ENCODE measurements around the gene TMEM87B.
"Not testable (repeated sequence)": the region's sequence is repeated elsewhere in the genome, so short reads cannot be mapped to it uniquely, and the experiment has no call there.

TMEM87B gene

DNA sequence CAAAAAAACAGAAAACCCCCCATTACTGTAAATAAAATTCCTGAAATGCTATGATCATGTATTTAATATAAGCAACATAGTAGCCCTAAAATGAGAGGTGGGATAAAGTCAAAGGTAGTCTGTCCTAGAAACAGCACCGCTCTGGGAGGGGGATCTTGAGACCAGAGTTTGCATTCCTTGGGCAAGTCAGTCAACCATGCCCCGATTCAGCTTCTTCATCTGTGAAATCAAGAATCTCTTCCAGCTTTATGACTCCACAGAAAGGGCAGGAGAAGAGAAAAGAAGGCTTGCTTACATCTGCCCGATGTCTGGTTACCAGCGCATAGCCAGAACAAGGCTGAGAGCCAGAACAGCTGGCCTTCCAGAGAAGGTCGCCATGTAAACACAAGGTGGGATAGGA is 81.0 kb downstream of the TMEM87B start:
- DNase-seq: no peak

DNA sequence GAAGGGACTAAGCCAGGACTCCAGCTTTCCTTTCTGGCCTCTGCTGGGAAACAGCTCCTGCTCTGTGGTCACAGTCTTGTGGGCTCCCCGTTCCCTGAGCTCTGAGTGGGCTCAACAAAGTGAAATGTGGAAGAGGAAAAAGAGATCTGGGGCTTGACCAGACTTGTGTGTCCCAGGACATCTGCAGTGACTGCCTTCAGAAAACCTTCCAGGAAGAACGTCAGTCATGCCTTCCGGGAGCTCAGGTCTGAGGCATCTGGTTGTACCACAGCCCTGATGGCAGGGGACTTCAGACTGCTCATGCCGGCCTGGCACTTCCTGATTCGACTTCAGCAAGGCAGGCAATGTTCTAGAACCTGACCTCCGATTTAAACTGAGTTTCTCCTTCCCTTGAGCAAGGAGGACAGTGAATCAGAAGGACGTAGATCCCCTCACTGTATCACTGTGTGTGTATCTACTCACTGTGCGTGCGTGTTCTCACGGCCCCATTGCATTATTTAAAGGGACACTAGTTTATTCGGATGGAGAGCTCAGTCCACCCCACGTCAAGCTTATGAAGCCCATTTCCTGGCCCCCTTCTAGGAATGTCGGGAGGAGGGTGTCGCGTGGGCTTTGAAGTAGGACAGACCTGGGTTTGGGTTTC is 82.6 kb downstream of the TMEM87B start:
- DNase-seq: no peak

DNA sequence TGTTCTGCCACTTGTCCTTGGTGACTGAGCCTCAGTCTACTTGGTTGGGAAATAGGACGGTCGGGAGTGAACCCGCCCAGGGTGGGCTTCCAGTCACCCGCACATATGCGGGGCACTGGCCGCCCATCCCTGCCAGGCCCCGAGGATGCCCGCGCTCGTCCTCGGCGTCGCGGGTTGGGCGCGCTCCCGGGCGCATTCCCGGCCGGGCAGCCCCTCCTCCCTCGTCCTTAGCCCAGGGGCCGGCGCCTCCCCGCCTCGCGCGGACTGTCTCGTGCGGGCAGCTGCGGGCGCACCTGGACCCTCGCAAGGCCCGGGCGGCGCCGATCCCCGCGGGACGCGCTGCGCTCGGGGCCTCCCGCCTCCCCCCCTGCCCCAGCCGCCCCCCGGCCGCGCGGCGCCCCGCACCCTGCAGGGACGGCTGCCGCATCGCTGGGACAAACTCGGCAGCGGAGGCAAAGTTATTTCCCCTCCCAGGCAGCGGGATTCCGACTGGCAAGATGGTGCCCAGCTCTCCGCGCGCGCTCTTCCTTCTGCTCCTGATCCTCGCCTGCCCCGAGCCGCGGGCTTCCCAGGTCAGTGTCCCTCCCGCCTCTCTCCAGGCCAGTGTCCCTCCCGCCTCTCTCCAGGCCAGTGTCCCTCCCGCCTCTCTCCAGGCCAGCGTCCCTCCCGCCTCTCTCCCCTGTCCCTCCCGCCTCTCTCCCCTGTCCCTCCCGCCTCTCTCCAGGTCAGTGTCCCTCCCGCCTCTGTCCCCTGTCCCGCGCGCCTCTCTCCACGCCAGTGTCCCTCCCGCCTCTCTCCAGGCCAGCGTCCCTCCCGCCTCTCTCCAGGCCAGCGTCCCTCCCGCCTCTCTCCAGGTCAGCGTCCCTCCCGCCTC is 83.3 kb downstream of the TMEM87B start, which contains the start of gene FBLN7:
FBLN7 (plus strand) TSS at position 227 of the 874 bp plus-strand sequence; CDS start at position 498, 271 bp downstream.
- DNase-seq: no peak

DNA sequence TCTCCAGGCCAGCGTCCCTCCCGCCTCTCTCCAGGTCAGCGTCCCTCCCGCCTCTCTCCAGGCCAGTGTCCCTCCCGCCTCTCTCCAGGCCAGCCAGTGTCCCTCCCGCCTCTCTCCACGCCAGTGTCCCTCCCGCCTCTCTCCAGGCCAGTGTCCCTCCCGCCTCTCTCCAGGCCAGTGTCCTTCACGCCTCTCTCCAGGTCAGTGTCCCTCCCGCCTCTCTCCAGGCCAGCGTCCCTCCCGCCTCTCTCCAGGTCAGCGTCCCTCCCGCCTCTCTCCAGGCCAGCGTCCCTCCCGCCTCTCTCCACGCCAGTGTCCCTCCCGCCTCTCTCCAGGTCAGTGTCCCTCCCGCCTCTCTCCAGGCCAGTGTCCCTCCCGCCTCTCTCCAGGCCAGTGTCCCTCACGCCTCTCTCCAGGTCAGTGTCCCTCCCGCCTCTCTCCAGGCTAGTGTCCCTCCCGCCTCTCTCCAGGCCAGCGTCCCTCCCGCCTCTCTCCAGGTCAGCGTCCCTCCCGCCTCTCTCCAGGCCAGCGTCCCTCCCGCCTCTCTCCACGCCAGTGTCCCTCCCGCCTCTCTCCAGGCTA is 84.1 kb downstream of the TMEM87B start:
- DNase-seq: not testable (repeated sequence)

DNA sequence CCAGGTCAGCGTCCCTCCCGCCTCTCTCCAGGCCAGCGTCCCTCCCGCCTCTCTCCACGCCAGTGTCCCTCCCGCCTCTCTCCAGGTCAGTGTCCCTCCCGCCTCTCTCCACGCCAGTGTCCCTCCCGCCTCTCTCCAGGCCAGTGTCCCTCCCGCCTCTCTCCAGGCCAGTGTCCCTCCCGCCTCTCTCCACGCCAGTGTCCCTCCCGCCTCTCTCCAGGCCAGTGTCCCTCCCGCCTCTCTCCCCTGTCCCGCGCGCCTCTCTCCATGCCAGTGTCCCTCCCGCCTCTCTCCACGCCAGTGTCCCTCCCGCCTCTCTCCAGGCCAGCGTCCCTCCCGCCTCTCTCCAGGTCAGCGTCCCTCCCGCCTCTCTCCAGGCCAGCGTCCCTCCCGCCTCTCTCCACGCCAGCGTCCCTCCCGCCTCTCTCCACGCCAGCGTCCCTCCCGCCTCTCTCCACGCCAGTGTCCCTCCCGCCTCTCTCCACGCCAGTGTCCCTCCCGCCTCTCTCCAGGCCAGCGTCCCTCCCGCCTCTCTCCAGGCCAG is 84.7 kb downstream of the TMEM87B start:
- DNase-seq: not testable (repeated sequence)

DNA sequence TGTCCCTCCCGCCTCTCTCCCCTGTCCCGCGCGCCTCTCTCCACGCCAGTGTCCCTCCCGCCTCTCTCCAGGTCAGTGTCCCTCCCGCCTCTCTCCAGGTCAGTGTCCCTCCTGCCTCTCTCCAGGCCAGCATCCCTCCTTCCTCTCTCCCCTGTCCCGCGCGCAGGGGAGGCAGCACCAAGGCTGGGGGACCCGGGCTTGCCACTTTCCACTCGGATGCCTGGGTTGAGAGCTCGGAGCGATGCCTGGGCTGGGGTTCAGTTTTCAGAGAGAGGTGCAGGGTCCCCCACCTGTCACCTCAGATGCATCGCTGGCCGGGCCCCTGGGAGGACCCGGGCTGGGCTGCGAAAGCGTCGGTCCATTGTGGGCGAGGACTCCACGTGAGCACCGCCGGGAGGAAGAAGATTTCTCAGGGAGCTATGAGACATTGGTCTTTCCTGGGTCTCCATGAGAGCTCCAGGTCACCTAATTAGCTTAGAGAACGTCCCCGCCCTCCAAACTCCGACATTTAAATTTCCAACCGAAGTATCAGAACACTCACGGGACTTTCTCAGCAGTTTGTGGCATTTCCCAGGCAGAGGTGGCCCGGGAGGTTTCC is 85.2 kb downstream of the TMEM87B start:
- DNase-seq: no peak

DNA sequence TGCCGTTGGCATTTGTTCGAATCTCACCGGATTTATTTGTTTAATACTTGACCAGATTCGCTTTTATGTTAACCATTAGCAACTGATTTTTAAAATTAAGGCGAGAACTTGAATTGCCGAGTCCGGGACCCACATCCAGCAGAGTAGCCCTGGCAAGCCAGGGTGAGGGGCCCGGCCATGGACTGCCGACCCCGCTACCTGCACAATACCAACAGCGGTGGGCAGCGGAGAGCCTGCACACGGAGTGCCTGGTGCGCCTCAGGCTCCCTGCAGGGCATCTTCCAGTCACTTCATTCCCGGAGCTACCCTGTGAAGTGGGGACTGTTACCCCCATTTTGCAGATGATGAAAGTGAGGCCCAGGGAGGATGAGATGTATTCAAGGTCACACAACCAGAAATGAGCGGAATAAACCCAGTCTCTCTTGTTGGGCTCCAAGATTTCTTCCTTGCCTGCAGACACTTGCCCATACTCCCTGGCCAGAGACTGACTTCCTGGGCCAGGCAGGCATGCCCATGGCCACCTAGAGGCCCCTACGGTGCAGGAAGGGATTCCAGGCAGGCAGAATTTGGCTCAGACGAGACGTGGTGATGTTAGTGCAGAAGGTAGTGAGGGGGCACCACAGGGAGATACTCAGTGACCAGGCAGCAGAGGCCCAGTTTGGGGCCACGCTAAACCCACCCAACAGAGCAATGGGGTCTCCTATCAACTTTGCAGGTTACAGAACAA is 86.0 kb downstream of the TMEM87B start:
- DNase-seq: no peak

DNA sequence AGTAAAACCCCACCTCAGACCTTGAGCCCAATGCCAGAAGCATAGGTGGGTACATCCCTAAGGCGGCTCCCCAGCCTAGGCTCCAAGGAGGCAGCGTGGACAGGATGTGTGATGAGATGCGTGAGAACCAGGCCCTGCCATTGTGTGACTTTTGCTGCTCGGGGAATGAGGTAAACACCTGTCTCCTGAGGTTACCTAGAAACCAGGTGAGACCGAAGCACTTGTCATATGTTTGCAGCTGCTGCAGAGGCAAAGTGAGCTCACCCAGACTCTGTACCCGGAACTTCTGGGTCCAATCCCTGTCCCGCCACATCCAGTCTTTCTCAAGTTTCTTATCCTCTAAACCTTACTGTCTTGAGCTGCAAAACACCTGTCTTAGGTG is 86.5 kb downstream of the TMEM87B start:
- no peak for DNase-seq

DNA sequence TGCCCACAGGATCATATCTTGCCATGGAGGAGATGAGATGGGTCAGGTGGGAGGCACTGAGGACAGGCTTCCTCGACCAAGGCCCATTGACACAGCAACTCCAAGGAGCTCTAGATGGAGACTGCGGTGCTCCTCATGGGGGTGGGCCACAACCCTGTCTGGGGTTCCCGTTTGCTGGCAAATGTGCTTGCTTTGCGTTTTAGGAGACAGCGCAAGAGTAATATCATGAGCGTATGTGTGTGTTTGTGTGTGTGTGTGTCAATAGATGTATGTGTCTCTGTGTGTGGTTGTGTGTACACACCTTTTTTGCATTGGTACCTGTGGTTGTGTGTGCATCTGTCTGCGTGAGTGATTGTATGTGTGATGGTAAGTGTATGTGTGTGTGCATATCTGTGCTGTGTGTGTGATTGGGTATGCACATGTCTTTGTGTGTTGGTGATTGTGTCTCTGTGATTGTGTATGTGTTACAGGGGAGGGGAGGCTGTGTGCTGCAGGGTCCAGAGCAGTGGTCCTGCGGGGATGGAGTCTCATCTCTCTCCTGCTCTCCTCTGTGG is 87.5 kb downstream of the TMEM87B start:
- no peak for DNase-seq

DNA sequence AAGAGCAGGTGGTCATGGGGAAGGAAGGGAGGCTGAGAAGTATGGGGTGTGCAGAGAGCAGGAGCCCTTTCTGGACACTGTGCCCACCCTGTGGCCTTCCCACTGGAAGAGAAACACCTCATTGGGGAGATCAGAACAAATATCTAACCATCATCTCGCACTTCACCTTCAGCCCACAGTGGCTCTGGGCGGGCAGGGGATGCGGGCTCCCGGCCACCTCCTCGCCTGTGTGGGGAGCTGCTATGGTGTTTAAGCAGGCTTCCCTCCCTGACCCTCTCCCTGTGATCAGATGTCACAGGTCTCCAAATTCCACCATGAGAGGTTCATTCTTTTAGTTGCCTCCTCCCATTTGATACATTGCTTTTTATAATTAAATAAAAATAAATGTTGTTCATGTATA is 88.1 kb downstream of the TMEM87B start:
- no peak for DNase-seq

DNA sequence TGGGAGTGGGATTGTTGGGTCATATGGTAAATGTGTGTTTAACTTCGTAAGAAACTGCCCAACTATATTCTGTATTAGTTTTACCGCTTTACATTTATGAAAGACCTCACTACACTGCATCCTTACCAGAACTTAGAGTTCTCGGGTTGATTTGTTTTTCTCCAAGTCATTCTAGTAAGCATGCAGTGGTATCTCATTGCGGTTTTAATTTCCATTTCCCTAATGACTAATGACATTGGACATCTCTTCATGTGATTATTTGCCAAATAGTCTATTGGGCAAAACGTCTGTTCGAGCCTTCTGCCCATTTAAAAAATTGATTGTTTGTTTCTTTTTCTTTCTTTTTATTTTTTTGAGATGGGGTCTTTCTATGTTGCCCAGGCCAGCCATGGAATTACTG is 89.9 kb downstream of the TMEM87B start:
- DNase-seq: no peak

DNA sequence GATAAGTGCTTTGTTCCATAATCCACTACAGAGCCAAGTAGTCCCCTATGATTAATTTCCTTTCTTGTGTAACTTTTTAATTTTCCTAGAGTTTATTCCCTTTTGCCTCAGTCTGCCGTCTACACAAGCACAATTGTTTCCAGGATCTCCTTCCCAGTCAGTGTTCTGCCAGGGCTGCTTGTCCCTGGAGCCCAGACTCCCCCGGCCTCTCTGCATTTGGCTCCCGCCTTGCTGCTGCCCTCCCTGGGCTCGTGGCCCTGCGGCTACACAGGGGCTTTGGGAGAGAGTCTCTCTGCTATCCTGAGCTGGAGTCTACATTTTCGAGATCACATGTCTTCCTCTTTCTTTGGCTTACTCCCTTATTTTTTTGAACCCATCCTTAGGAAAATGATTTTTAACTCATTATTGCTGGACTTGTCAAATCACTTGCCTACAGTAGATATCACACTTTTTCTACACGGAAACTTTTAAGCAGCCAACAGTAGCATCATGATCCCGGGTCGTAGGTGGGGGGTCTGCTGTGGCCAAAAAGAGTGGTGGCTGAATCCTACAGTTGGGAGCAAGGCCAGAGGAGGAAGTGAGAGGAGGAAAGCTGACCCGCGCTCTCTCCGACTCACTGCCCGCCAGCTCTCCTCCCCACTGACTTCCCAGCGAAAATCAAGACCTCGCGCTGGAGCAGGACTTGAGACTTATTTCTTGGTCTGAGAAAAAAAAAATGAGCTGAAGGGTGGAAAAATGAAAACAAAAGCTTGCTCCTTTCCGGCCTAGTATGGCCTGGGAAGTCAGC is 92.5 kb downstream of the TMEM87B start:
- no peak for DNase-seq

DNA sequence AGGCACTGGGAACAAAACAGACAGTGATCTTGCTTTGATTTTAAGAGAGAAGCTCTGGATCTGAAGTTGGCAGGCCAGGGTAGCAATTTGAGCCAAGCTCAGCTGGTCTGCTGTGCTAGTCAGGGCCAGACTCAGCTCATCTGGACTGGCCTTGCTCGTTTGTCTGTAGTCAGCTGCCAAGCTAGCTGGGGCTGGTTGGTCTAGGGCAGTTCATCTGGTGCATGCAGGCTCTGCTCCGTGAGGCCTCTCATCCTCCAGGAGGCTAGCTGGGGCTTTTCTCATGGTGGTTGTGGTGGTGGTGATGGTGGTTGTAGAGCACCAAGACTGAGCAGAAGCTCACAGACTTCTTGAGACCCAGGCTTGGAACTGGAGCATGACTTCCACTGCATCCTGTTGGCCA is 93.4 kb downstream of the TMEM87B start:
- DNase-seq: no peak

DNA sequence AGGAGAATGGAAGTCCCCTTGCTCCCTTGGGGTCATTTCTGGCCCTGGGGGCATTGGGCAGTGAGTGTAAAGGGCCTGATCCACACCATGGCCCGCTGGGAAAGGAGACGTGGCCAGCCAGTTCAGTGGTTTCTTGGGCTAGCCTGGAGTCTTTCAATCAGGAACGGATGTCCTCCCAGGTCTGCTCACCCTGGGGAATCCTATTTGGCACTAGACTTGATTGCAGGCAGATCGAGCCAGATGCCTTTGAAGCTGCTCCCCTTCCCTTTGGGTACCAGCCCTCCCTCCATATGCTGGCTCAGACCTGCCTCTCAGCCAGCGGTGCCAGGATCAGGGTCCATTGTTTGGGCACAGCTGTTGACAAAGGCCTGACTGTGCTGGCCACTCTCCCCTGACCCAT is 94.1 kb downstream of the TMEM87B start:
- no peak for DNase-seq

DNA sequence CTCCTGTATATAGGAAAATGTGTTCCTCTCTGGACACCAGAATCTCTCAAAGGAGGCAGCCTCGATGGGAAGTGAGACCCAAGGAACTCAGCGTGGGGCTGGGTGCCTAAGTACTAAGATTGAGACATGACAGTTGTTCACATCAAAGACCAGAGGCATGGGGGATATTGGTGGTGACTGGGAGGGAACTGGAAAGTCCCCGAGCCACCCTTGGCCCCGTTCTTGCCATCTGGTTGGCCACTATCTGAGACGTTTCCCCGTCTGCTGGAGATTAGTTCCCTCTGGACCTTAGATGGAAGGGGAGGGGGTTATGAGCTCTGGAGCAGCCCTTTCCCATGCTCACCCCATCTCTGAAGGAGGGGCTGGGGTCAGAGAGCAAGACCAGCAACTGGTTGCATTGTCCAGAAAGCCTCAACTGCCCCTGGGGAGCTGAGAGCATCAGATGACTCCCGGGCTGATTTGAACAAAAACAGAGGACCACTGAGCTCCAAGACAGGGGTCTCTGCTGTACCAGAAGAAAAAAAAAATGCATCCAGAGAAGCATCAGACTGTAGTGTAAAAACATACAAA is 94.9 kb downstream of the TMEM87B start:
- no peak for DNase-seq

DNA sequence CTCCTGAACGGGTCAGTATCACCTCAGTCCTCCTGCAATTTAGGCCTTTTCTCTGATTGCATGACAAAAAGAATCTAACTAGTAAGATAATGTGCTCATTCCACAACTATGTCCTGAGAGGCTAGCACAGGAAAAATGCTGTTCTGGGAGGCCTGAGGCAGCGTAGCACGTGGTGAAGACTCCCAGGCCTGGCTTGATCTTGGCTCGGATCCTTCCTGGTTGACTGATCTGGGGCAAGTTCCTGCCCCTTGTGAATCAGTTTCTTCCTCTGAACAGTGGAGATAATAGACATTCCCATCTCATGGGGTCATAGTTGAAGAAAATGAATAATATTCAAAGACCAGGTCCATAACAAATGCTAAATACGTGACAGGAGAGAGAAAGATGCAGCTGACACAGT is 95.4 kb downstream of the TMEM87B start:
- no peak for DNase-seq

DNA sequence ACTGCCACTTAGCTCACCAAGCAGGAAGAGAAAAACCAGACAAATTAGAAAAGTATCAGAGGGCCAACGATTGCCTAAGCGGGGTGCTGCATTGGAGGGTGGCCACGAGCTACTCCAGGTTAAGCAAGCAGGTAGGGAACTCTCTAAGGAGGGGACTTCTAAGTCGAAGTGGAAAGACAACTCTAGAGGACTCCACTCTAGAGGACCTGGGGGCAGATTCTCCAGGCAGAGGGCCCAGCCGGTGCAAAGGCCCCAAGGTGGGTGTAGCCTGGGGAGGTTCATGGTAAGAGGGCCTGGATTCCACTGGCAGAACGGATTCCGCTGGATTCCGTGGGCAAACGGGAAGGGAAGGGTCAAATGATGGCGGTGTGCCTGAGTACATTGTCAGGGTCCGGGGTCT is 95.8 kb downstream of the TMEM87B start:
- DNase-seq: no peak

DNA sequence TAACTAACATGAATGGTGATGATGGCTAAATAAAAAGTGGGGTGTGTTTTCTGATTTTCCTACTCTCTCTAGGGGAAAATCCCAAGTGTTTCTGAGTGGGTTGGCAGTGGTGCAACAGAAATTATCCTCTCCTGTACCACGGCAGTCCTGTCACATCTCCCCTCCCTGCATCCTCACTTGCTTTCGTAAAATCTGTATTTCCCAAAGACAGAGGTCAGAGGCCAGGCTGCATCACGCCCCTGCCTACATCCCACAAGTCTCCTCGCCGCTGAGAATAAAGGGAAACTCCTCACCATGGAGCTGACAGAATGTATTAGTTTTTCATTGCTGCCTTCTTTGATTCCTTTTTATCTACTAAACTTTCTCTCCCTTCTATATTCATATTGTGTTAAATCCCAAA is 96.2 kb downstream of the TMEM87B start:
- no peak for DNase-seq

DNA sequence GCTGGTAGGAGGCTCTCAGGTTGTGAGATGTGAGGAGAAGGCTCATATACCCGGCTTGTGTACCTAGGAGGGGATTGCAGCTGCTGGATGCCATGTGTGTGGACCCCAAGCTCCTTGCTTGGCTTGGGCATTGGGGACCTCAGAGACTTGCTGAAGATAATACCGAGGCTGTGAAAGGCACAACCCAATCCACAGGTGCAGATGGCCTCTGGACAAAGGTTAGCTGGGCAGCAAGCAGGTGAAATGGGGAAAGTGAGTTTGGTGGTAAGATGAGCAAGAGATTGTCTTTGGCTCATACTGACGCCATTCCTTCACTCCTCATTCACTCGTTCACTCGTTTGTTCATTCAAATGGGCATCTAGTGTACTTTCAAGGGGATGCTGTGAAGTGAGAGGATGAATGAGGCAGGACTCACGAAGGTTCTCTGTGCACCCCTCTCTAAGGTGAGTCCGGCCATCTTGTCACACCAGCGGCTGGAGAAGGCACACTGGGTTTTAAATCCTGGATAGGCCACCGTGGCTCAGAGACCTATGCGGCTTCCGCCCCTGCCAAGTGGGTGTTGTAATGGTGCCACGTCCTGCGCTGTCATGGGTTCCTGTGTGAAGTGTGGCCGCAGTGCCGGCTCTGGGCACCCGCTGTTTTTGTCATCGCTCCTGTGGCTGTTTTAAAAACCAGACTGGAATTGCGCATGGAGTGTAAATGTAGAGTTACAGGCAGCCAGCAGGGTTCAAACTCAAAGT is 96.8 kb downstream of the TMEM87B start:
- no peak for DNase-seq

DNA sequence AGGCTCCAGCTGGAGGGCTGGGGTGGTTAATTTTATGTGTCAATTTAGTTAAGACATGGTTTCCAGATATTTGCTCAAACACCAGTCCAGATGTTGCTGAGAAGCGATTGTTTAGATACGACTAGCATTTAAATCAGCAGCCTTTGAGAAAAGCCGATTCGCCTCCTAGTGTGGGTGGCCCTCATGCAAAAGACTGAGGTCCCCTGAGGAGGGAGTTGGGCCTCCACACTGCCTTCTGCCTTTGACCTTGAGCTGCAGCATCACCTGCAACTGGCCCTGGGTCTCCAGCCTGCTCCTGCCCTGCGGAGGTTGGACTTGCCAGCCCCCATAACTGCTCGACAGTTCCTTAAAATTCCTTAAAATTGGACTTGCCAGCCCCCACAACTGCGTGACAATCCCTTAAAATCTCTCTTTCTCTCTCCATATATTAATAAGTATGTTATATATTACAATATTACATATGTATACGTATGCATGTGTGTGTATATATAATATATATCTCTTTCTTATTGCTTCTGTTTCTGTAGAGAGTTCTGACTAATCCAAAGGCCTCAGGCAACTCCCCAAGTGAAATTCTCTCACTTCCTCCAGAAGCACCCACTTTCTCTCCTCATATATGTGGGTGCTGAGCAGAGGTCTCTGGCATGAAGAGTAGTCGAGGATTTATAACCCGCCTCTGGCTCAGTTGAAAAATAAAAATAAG is 97.6 kb downstream of the TMEM87B start:
- no peak for DNase-seq

All from NCI-H2081 treated with DMSO at 0.1 percent for 48 hours (cell line).